ENCODE data around the gene MED1.

Gene MED1

GRCh38 chr17:39357488-39357887, 93.6 kb downstream of the MED1 start:
- POLR2A ChIA-PET: no interaction called here
- no peak for TF ChIP-seq CTCF (IDR thresholded peaks at IDR 0.05; ENCODE audit: control extremely low read depth, extremely low read depth, low read depth, missing control alignments)
- no peak for DNase-seq (ENCODE audit: extremely low spot score)
- CTCF ChIA-PET: interaction anchor here (1.3 kb wide), 1 partner anchor 17 kb away, joined by 4 read pairs; no protein-coding TSS in a partner anchor

Data from GM10248 (cell line).